Astrocyte (in vitro differentiated cells and primary cell): ENCODE measurements around the gene FHAD1.

Experiments used
- CTCF ChIP-seq: IDR thresholded peaks from 2 replicates; pipeline ENCODE4 v1.5.1; 2011; ENCODE audit warnings: low read depth, mild to moderate bottlenecking, inconsistent platforms, low read length, moderate library complexity; ENCODE audit not compliant: insufficient read depth
- EZH2 ChIP-seq: IDR thresholded peaks from 2 replicates; pipeline ENCODE4 v1.6.1; 2012; ENCODE audit warnings: mild to moderate bottlenecking, low read length, inconsistent platforms; ENCODE audit not compliant: insufficient read depth

GRCh38 chr1:15409388-15410222 is 162.6 kb downstream of the FHAD1 start, which contains the start of gene EFHD2:
- TF ChIP-seq EZH2 (no peak), CTCF (no peak)
